Liver (tissue), 3 donors: ENCODE results near the gene CD47.

Source experiments
- NR2F2 ChIP-seq: IDR thresholded peaks from 2 replicates; pipeline ENCODE4 v1.6.1; 2016; ENCODE audit warnings: antibody characterized with exemption
- TF ChIP-seq, protein P1 (sequence below): fragments of 150-350 bp; IDR thresholded peaks from 2 replicates; pipeline ENCODE4 v1.5.1; 2017; ENCODE audit warnings: improper control_type of control experiment, low read depth, low read length; ENCODE audit not compliant: missing input control
- donor health status: healthy.
- donor health status: healthy.

DNA sequence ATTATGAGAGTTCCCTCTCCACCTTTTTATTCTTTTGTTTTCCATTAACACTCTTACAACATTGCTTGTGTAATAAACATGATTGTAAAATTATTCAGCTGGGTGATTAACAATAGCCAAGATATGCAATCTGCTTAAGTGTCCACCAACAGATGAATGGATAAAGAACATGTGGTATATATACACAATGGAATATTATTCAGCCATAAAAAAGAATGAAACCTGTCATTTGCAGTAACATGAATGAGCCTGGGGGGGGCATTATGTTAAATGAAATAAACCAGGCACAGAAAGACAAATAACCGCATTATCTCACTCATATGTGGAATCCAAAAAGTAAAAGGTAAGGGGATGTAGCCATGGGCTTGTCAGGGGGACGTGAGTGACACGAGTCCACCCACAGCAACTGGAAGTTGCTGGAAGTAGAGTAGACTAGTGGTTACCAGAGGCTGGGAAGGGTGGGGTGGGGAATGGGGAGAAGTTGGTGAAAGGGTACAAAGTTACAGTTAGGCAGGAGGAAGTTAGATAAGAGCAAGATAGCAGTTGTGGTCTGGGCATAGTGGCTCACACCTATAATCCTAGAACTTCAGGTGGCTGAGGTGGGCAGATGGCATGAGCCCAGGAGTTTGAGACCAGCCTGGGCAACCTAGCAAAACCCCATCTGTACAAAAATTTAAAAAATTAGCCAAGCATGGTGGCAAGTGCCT, 28.7 kb upstream of the CD47 start:
- TF ChIP-seq NR2F2, result no peak
- TF ChIP-seq, protein P1, sequence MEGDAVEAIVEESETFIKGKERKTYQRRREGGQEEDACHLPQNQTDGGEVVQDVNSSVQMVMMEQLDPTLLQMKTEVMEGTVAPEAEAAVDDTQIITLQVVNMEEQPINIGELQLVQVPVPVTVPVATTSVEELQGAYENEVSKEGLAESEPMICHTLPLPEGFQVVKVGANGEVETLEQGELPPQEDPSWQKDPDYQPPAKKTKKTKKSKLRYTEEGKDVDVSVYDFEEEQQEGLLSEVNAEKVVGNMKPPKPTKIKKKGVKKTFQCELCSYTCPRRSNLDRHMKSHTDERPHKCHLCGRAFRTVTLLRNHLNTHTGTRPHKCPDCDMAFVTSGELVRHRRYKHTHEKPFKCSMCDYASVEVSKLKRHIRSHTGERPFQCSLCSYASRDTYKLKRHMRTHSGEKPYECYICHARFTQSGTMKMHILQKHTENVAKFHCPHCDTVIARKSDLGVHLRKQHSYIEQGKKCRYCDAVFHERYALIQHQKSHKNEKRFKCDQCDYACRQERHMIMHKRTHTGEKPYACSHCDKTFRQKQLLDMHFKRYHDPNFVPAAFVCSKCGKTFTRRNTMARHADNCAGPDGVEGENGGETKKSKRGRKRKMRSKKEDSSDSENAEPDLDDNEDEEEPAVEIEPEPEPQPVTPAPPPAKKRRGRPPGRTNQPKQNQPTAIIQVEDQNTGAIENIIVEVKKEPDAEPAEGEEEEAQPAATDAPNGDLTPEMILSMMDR, result no peak
